HCT116 (cell line): Measurements from ENCODE around the gene C10orf143. TPM values are rescaled to one million over a fixed set of nuclear protein-coding genes. Genes with fewer than 3 reads are reported as not detected.

ENCODE experiments used
- ATAC-seq: fragments of 200-7000 bp; cut with Tn5 transposase; 2 replicates; pipeline ENCODE4 v1.9.1; 2020; ENCODE audit warnings: mild to moderate bottlenecking, moderate library complexity
- BruUV-seq: library from RNA; stranded (reverse); fragments of 400-500 nt; replicated peaks from 2 replicates; lab custom pipeline; 2021; lab: Mats Ljungman, UMichigan
- CTCF ChIA-PET: fragments of 300-600 bp; sonication (Branson Sonifier 250); formaldehyde crosslinking; loops from one replicate; lab custom pipeline; 2021; ENCODE audit warnings: antibody characterized with exemption; lab: Charles Lee
- POLR2A ChIA-PET: fragments of 300-600, 350-600 bp; sonication (Branson Sonifier 250); formaldehyde crosslinking; loops from one replicate; lab custom pipeline; 2021; ENCODE audit warnings: antibody characterized with exemption; lab: Charles Lee
- RAD21 ChIA-PET, 2 experiments: fragments of 300-600 bp; sonication (Branson Sonifier 250); formaldehyde crosslinking; loops; one replicate each; lab custom pipeline; 2023; ENCODE audit warnings: low total read pairs in 2 of 2; ENCODE audit not compliant: uncharacterized antibody in 2 of 2, unreplicated experiment in 2 of 2, low non-redundant PET in 1 of 2; lab: Charles Lee
- DNase-seq: peaks from one replicate; pipeline ENCODE4 v3.0.0-alpha.2; 2010; ENCODE audit warnings: low read depth, low spot score
- H2AFZ ChIP-seq: fragments of 200-600 bp; shearing (Covaris generic), sonication (generic); 2 replicates; pipeline ENCODE4 v1.6.1; 2017; ENCODE audit warnings: low read depth, mixed run types, mixed read lengths, antibody characterized with exemption, low read length; ENCODE audit not compliant: poor library complexity, severe bottlenecking
- H3K27ac ChIP-seq: 2 replicates; pipeline ENCODE4 v1.5.1; 2012; ENCODE audit warnings: low read depth, low read length
- H3K27me3 ChIP-seq: fragments of 200-600 bp; sonication (generic); 2 replicates; pipeline ENCODE4 v1.6.1; 2016; ENCODE audit warnings: mixed run types, low read length, mixed read lengths; ENCODE audit not compliant: insufficient read depth
- H3K36me3 ChIP-seq, 2 experiments: fragments of 200-500 bp in 1 of 2; fragments of 200-600 bp in 1 of 2; sonication (Bioruptor generic) in 1 of 2; sonication (generic) in 1 of 2; 2 replicates each; pipeline versions ENCODE4 v1.5.1 to v1.6.1; 2014 to 2016; ENCODE audit warnings: low read length in 2 of 2, inconsistent platforms in 1 of 2, mixed read lengths in 1 of 2, mixed run types in 1 of 2; ENCODE audit not compliant: insufficient read depth in 2 of 2, control insufficient read depth in 1 of 2
- H3K4me1 ChIP-seq, 2 experiments: fragments of 200-600 bp in 1 of 2; sonication (generic) in 1 of 2; 2 replicates each; pipeline versions ENCODE4 v1.5.1 to v1.6.1; 2012 to 2017; ENCODE audit warnings: low read length in 2 of 2, inconsistent platforms in 1 of 2, mild to moderate bottlenecking in 1 of 2, mixed read lengths in 1 of 2, mixed run types in 1 of 2, moderate library complexity in 1 of 2; ENCODE audit not compliant: insufficient read depth in 2 of 2, control insufficient read depth in 1 of 2
- H3K4me2 ChIP-seq: fragments of 200-600 bp; sonication (generic); 2 replicates; pipeline ENCODE4 v1.6.1; 2017; ENCODE audit warnings: mixed run types, low read length, mixed read lengths
- H3K4me3 ChIP-seq, 2 experiments: fragments of 200-600 bp in 1 of 2; sonication (generic) in 1 of 2; replicated peaks in 1 of 2; 2 replicates each; pipeline ENCODE4 v1.5.1; 2011 to 2016; ENCODE audit warnings: low read length in 2 of 2, control low read depth in 1 of 2, low read depth in 1 of 2, mild to moderate bottlenecking in 1 of 2, mixed read lengths in 1 of 2, mixed run types in 1 of 2
- H3K79me2 ChIP-seq: fragments of 200-600 bp; sonication (generic); 2 replicates; pipeline ENCODE4 v1.6.1; 2017; ENCODE audit warnings: mild to moderate bottlenecking, mixed run types, low read length, moderate library complexity, mixed read lengths; ENCODE audit not compliant: insufficient read depth
- H3K9ac ChIP-seq: fragments of 200-600 bp; sonication (generic); 2 replicates; pipeline ENCODE4 v1.6.1; 2016; ENCODE audit warnings: low read length, mixed read lengths
- H3K9me2 ChIP-seq: fragments of 200-600 bp; sonication (generic), shearing (Covaris generic); 2 replicates; pipeline ENCODE4 v1.6.1; 2017; ENCODE audit warnings: mixed run types, mild to moderate bottlenecking, moderate library complexity; ENCODE audit not compliant: insufficient read depth
- H3K9me3 ChIP-seq, 2 experiments: fragments of 200-500 bp in 1 of 2; fragments of 200-600 bp in 1 of 2; sonication (Bioruptor generic) in 1 of 2; sonication (generic) in 1 of 2; 2 replicates each; pipeline ENCODE4 v1.6.1; 2014 to 2017; ENCODE audit warnings: low read length in 2 of 2, mixed read lengths in 2 of 2, inconsistent platforms in 1 of 2, low read depth in 1 of 2, mild to moderate bottlenecking in 1 of 2, mixed run types in 1 of 2, moderate library complexity in 1 of 2; ENCODE audit not compliant: control insufficient read depth in 1 of 2, insufficient read depth in 1 of 2
- H4K20me1 ChIP-seq: fragments of 200-600 bp; sonication (generic), shearing (Covaris generic); 2 replicates; pipeline ENCODE4 v1.6.1; 2017; ENCODE audit warnings: mixed run types, mild to moderate bottlenecking, moderate library complexity; ENCODE audit not compliant: insufficient read depth
- CEBPB ChIP-seq: IDR thresholded peaks from 2 replicates; pipeline ENCODE4 v1.6.1; 2012; ENCODE audit warnings: low read depth
- EGR1 ChIP-seq: IDR thresholded peaks from 2 replicates; pipeline ENCODE4 v1.6.1; 2012; ENCODE audit warnings: low read depth
- EZH2 ChIP-seq: fragments of 200-600 bp; sonication (generic); IDR thresholded peaks from 2 replicates; pipeline ENCODE4 v1.6.1; 2017; ENCODE audit warnings: antibody characterized with exemption, mixed run types
- EZH2phosphoT487 ChIP-seq: fragments of 200-600 bp; IDR thresholded peaks from 2 replicates; pipeline ENCODE4 v1.6.1; 2018; ENCODE audit warnings: antibody characterized with exemption, borderline replicate concordance
- POLR2A ChIP-seq: IDR thresholded peaks from 2 replicates; pipeline ENCODE4 v1.7.0; 2011; ENCODE audit warnings: borderline replicate concordance; ENCODE audit not compliant: insufficient read depth, insufficient read length; ENCODE audit errors: extremely low read depth
- POLR2AphosphoS5 ChIP-seq: IDR thresholded peaks from 2 replicates; pipeline ENCODE4 v1.6.1; 2011; ENCODE audit warnings: mild to moderate bottlenecking, low read depth, low read length, moderate library complexity
- TCF7L2 ChIP-seq: IDR thresholded peaks from 2 replicates; pipeline ENCODE4 v1.7.0; 2011; ENCODE audit warnings: borderline replicate concordance, inconsistent platforms; ENCODE audit not compliant: insufficient read depth, insufficient read length; ENCODE audit errors: extremely low read depth
- intact Hi-C: fragments of 100-400 bp; cut with micrococcal nuclease; formaldehyde crosslinking; loops from 2 replicates; pipeline ENCODE4 v1.10.0; 2022
- total RNA-seq: library from RNA; stranded (reverse); gene quantifications from one replicate; pipeline ENCODE4 v1.2.1, GENCODE V29; 2021; ENCODE audit not compliant: unreplicated experiment
- TF ChIP-seq, protein P1 (sequence below): IDR thresholded peaks from 2 replicates; pipeline ENCODE4 v1.6.1; 2011; ENCODE audit warnings: mild to moderate bottlenecking, low read length, moderate library complexity; ENCODE audit not compliant: insufficient replicate concordance; ENCODE audit errors: extremely low read depth
- TF ChIP-seq, protein P2 (sequence below), 3 experiments: fragments of 200-600 bp in 1 of 3; sonication (generic) in 1 of 3; IDR thresholded peaks in 2 of 3; conservative IDR thresholded peaks in 1 of 3; 2 replicates each; pipeline ENCODE4 v1.5.1; 2012 to 2017; ENCODE audit warnings: low read depth in 2 of 3, low read length in 2 of 3, antibody characterized with exemption in 1 of 3, borderline replicate concordance in 1 of 3, control low read depth in 1 of 3, mild to moderate bottlenecking in 1 of 3, mixed read lengths in 1 of 3, mixed run types in 1 of 3, moderate library complexity in 1 of 3; ENCODE audit not compliant: insufficient read depth in 1 of 3

Gene C10orf143
- total RNA-seq, 1 experiment from 2014 or later, result 0.66 TPM

DNA sequence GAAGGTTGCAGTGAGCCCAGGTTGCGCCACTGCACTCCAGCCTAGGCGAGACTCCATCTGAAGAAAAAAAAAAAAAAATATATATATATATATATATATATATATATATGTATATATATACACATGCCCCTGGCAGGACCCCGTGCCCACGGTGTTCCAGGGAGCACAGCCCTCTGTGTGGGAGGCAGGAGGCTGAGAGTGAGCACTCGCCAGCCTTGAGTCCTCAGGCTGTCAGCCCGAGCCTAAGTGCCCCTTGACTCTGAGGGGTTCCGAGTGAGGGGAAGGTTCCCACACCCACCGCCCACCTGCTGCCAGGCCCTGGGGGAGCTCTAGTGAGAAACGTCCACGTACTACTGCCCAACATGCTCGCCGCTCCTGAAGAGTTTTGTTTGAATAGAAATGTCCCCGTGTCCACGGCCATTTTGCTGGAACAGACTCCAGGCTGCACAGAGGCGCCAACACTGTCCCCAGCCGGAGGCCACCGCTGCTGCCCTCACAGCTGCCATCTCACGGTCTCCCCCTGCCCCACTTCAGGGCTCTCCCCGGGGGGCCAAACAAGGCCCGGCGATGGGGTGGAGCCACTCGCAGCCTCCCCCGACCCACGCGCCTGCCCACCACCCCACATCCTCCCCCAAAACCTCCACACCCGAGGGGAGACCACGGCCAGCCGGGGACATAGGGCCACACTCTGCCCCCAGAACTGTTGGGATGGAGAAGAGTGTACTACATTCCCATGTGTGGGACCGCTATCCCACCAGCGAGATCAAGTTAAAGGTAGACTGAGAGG is 83.8 kb downstream of the C10orf143 start:
- ChIA-PET POLR2A (no interaction called here), CTCF (no interaction called here), RAD21 (no interaction called here)
- Histone ChIP-seq H3K9me3 (no peaks in the 10 kb centered on the region), H3K4me3 (no peak overlapping the region), H3K27me3 (no peaks in the 10 kb centered on the region), H2AFZ (no peak overlapping the region), H3K9me2 (no peaks in the 10 kb centered on the region), H3K79me2 (no peaks in the 10 kb centered on the region), H3K4me1 (no peaks in the 10 kb centered on the region), H3K27ac (no peak overlapping the region), H3K9ac (no peak overlapping the region), H3K4me2 (no peak overlapping the region), H4K20me1 (no peaks in the 10 kb centered on the region), H3K36me3 (no peaks in the 10 kb centered on the region)
- TF ChIP-seq EZH2phosphoT487, result no peak
- TF ChIP-seq TCF7L2, result no peak
- no peak for TF ChIP-seq EZH2
- TF ChIP-seq, protein P1, sequence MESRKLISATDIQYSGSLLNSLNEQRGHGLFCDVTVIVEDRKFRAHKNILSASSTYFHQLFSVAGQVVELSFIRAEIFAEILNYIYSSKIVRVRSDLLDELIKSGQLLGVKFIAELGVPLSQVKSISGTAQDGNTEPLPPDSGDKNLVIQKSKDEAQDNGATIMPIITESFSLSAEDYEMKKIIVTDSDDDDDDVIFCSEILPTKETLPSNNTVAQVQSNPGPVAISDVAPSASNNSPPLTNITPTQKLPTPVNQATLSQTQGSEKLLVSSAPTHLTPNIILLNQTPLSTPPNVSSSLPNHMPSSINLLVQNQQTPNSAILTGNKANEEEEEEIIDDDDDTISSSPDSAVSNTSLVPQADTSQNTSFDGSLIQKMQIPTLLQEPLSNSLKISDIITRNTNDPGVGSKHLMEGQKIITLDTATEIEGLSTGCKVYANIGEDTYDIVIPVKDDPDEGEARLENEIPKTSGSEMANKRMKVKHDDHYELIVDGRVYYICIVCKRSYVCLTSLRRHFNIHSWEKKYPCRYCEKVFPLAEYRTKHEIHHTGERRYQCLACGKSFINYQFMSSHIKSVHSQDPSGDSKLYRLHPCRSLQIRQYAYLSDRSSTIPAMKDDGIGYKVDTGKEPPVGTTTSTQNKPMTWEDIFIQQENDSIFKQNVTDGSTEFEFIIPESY, result no peak
- TF ChIP-seq CEBPB, result no peak
- no peak for TF ChIP-seq POLR2AphosphoS5
- TF ChIP-seq POLR2A, result no peak
- TF ChIP-seq, protein P2, sequence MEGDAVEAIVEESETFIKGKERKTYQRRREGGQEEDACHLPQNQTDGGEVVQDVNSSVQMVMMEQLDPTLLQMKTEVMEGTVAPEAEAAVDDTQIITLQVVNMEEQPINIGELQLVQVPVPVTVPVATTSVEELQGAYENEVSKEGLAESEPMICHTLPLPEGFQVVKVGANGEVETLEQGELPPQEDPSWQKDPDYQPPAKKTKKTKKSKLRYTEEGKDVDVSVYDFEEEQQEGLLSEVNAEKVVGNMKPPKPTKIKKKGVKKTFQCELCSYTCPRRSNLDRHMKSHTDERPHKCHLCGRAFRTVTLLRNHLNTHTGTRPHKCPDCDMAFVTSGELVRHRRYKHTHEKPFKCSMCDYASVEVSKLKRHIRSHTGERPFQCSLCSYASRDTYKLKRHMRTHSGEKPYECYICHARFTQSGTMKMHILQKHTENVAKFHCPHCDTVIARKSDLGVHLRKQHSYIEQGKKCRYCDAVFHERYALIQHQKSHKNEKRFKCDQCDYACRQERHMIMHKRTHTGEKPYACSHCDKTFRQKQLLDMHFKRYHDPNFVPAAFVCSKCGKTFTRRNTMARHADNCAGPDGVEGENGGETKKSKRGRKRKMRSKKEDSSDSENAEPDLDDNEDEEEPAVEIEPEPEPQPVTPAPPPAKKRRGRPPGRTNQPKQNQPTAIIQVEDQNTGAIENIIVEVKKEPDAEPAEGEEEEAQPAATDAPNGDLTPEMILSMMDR (IDR thresholded peaks at IDR 0.05 in 2 of 3, conservative IDR thresholded peaks at IDR 0.05 in 1 of 3; ENCODE audit: borderline replicate concordance in 1 of 3, insufficient read depth in 1 of 3, low read depth in 2 of 3, low read length in 2 of 3), result no peak
- no peak for TF ChIP-seq EGR1
- BruUV-seq, result no TSS peak
- ATAC-seq (no peak), DNase-seq (no peak)
- intact Hi-C loops, result no loop called here
